H9 (cell line): ENCODE data around the gene XDH. TPM values are rescaled to one million over a fixed set of nuclear protein-coding genes. Genes with fewer than 3 reads are reported as not detected.

ENCODE experiments used
- DNase-seq: peaks from one replicate; pipeline ENCODE4 v3.0.0-alpha.2; 2017
- H2AFZ ChIP-seq: one replicate; pipeline ENCODE4 v1.6.1; 2013; ENCODE audit warnings: mild to moderate bottlenecking, low read length, control low read depth, moderate library complexity
- H2AK5ac ChIP-seq: 2 replicates; pipeline ENCODE4 v1.6.1; 2013; ENCODE audit warnings: low read length, control low read depth, mixed read lengths; ENCODE audit not compliant: insufficient read length
- H2BK120ac ChIP-seq: one replicate; pipeline ENCODE4 v1.6.1; 2013; ENCODE audit warnings: low read depth, mild to moderate bottlenecking, low read length, control low read depth, inconsistent platforms; ENCODE audit not compliant: poor library complexity, severe bottlenecking
- H2BK12ac ChIP-seq: 2 replicates; pipeline ENCODE4 v1.6.1; 2013; ENCODE audit warnings: low read length, control low read depth, mixed read lengths, low read depth; ENCODE audit not compliant: insufficient read length
- H2BK15ac ChIP-seq: 2 replicates; pipeline ENCODE4 v1.6.1; 2013; ENCODE audit warnings: low read depth, low read length, control low read depth
- H2BK20ac ChIP-seq: one replicate; pipeline ENCODE4 v1.6.1; 2013; ENCODE audit warnings: low read depth, mild to moderate bottlenecking, low read length, control low read depth, inconsistent platforms; ENCODE audit not compliant: poor library complexity, severe bottlenecking
- H2BK5ac ChIP-seq: 2 replicates; pipeline ENCODE4 v1.6.1; 2013; ENCODE audit warnings: low read length, control low read depth, mixed read lengths; ENCODE audit not compliant: insufficient read length
- H3K14ac ChIP-seq: 2 replicates; pipeline ENCODE4 v1.6.1; 2013; ENCODE audit warnings: low read length, control low read depth; ENCODE audit not compliant: insufficient read depth
- H3K18ac ChIP-seq: 2 replicates; pipeline ENCODE4 v1.6.1; 2013; ENCODE audit warnings: low read depth, mild to moderate bottlenecking, mixed read lengths, low read length, control low read depth; ENCODE audit not compliant: insufficient read length
- H3K23ac ChIP-seq: 2 replicates; pipeline ENCODE4 v1.6.1; 2013; ENCODE audit warnings: low read length, control low read depth, mixed read lengths, low read depth; ENCODE audit not compliant: insufficient read length
- H3K23me2 ChIP-seq: 2 replicates; pipeline ENCODE4 v1.6.1; 2013; ENCODE audit warnings: low read depth, mild to moderate bottlenecking, mixed read lengths, low read length, control low read depth; ENCODE audit not compliant: insufficient read length, poor library complexity, severe bottlenecking
- H3K27ac ChIP-seq: 2 replicates; pipeline ENCODE4 v1.5.1; 2013; ENCODE audit warnings: low read length, control low read depth, mixed read lengths, low read depth; ENCODE audit not compliant: insufficient read length
- H3K27me3 ChIP-seq: 2 replicates; pipeline ENCODE4 v1.6.1; 2013; ENCODE audit warnings: low read length, control low read depth, inconsistent platforms; ENCODE audit not compliant: insufficient read depth
- H3K4ac ChIP-seq: 2 replicates; pipeline ENCODE4 v1.6.1; 2013; ENCODE audit warnings: low read depth, mild to moderate bottlenecking, control low read depth, inconsistent platforms, low read length, moderate library complexity
- H3K4me1 ChIP-seq: 2 replicates; pipeline ENCODE4 v1.6.1; 2013; ENCODE audit warnings: low read length, control low read depth, inconsistent platforms; ENCODE audit not compliant: insufficient read depth
- H3K4me2 ChIP-seq: 2 replicates; pipeline ENCODE4 v1.6.1; 2013; ENCODE audit warnings: low read length, control low read depth, mixed read lengths; ENCODE audit not compliant: insufficient read length, insufficient read depth
- H3K56ac ChIP-seq: 2 replicates; pipeline ENCODE4 v1.6.1; 2013; ENCODE audit warnings: low read depth, mild to moderate bottlenecking, mixed read lengths, low read length, control low read depth; ENCODE audit not compliant: insufficient read length
- H3K79me1 ChIP-seq: 2 replicates; pipeline ENCODE4 v1.6.1; 2013; ENCODE audit warnings: low read depth, mild to moderate bottlenecking, moderate library complexity, low read length, control low read depth, inconsistent platforms; ENCODE audit not compliant: insufficient read depth, poor library complexity, severe bottlenecking
- H3K79me2 ChIP-seq: 2 replicates; pipeline ENCODE4 v1.6.1; 2013; ENCODE audit warnings: low read length, control low read depth, inconsistent platforms; ENCODE audit not compliant: insufficient read depth
- H3K9ac ChIP-seq: 2 replicates; pipeline ENCODE4 v1.6.1; 2013; ENCODE audit warnings: low read length, control low read depth, mixed read lengths; ENCODE audit not compliant: insufficient read length; ENCODE audit errors: extremely low read depth
- H3K9me3 ChIP-seq: one replicate; pipeline ENCODE4 v1.6.1; 2013; ENCODE audit warnings: low read depth, low read length, inconsistent platforms; ENCODE audit not compliant: control insufficient read depth
- H3T11ph ChIP-seq: one replicate; pipeline ENCODE4 v1.6.1; 2013; ENCODE audit warnings: mild to moderate bottlenecking, low read length, control low read depth, inconsistent platforms
- H4K20me1 ChIP-seq: one replicate; pipeline ENCODE4 v1.6.1; 2013; ENCODE audit not compliant: control insufficient read depth, insufficient read length, insufficient read depth
- H4K5ac ChIP-seq: 2 replicates; pipeline ENCODE4 v1.6.1; 2013; ENCODE audit warnings: low read depth, mild to moderate bottlenecking, mixed read lengths, low read length, control low read depth; ENCODE audit not compliant: insufficient read length
- H4K8ac ChIP-seq: replicated peaks from 2 replicates; pipeline ENCODE4 v1.6.1; 2013; ENCODE audit warnings: low read length, control low read depth, mixed read lengths, low read depth; ENCODE audit not compliant: insufficient read length
- H4K91ac ChIP-seq: 2 replicates; pipeline ENCODE4 v1.6.1; 2013; ENCODE audit warnings: low read depth, mild to moderate bottlenecking, moderate library complexity, mixed read lengths, low read length, control low read depth; ENCODE audit not compliant: insufficient read length
- H3K27ac Mint-ChIP-seq, 3 experiments: 2 replicates in 2 of 3; 3 replicates in 1 of 3; pipeline ENCODE4 v1.8.0; 2020 to 2021; ENCODE audit warnings: mixed read lengths in 3 of 3, mild to moderate bottlenecking in 1 of 3, moderate library complexity in 1 of 3
- H3K27me3 Mint-ChIP-seq: 2 replicates; pipeline ENCODE4 v1.8.0; 2021; ENCODE audit warnings: low read depth, mild to moderate bottlenecking, moderate library complexity, mixed read lengths
- H3K36me3 Mint-ChIP-seq, 3 experiments: 2 replicates in 2 of 3; 3 replicates in 1 of 3; pipeline ENCODE4 v1.8.0; 2020 to 2021; ENCODE audit warnings: low read depth in 3 of 3, mixed read lengths in 3 of 3; ENCODE audit not compliant: insufficient read depth in 1 of 3
- H3K4me1 Mint-ChIP-seq, 2 experiments: 2 replicates each; pipeline ENCODE4 v1.8.0; 2020; ENCODE audit warnings: mixed read lengths in 2 of 2
- H3K4me3 Mint-ChIP-seq, 2 experiments: 2 replicates in 1 of 2; 3 replicates in 1 of 2; pipeline ENCODE4 v1.8.0; 2020 to 2021; ENCODE audit warnings: mild to moderate bottlenecking in 2 of 2, mixed read lengths in 2 of 2, moderate library complexity in 1 of 2
- H3K9me3 Mint-ChIP-seq, 2 experiments: 2 replicates in 1 of 2; 3 replicates in 1 of 2; pipeline ENCODE4 v1.8.0; 2020; ENCODE audit warnings: mild to moderate bottlenecking in 2 of 2, mixed read lengths in 2 of 2, moderate library complexity in 1 of 2
- WGBS: extraction: QIAGEN DNeasy Blood & Tissue Kit; methylation state at CpG from one replicate; pipeline ENCODE4 v1.1.7; 2013; ENCODE audit warnings: missing lambda C conversion rate, low lambda C conversion rate, mixed read lengths; ENCODE audit not compliant: insufficient read length; ENCODE audit errors: extremely low coverage; 5-methylcytosine and 5-hydroxymethylcytosine counted together
- total RNA-seq: library from RNA; stranded (reverse); gene quantifications from 2 replicates; pipeline ENCODE4 v1.2.1, GENCODE V29; 2021
- TF ChIP-seq, protein P1 (sequence below): fragments of 200-600 bp; sonication (generic); conservative IDR thresholded peaks from 3 replicates; pipeline ENCODE4 v1.8.0; 2021; ENCODE audit warnings: antibody characterized with exemption, mild to moderate bottlenecking

Gene XDH
- total RNA-seq, 1 experiment from 2014 or later, result 1.4 TPM

- Histone ChIP-seq H3K23ac (no peak overlapping the region), H4K20me1 (no peaks in the 10 kb centered on the region), H2AK5ac (no peak overlapping the region), H3K79me2 (no peaks in the 10 kb centered on the region), H3K4ac (no peak overlapping the region), H2BK15ac (no peak overlapping the region), H4K8ac (no peak overlapping the region), H3K9me3 (no peaks in the 10 kb centered on the region), H2BK5ac (no peak overlapping the region), H3K56ac (no peak overlapping the region), H3K9ac (no peak overlapping the region), H3K23me2 (no peaks in the 10 kb centered on the region), H2BK12ac (no peak overlapping the region), H3K4me2 (no peak overlapping the region), H2AFZ (no peak overlapping the region), H3K14ac (no peak overlapping the region), H3K27me3 (no peaks in the 10 kb centered on the region), H3T11ph (no peak overlapping the region), H3K18ac (no peak overlapping the region), H2BK20ac (no peak overlapping the region), H4K5ac (no peak overlapping the region), H3K27ac (no peak overlapping the region), H3K79me1 (no peaks in the 10 kb centered on the region), H3K4me1 (no peaks in the 10 kb centered on the region), H2BK120ac (no peak overlapping the region), H4K91ac (no peak overlapping the region)
- TF ChIP-seq, protein P1, sequence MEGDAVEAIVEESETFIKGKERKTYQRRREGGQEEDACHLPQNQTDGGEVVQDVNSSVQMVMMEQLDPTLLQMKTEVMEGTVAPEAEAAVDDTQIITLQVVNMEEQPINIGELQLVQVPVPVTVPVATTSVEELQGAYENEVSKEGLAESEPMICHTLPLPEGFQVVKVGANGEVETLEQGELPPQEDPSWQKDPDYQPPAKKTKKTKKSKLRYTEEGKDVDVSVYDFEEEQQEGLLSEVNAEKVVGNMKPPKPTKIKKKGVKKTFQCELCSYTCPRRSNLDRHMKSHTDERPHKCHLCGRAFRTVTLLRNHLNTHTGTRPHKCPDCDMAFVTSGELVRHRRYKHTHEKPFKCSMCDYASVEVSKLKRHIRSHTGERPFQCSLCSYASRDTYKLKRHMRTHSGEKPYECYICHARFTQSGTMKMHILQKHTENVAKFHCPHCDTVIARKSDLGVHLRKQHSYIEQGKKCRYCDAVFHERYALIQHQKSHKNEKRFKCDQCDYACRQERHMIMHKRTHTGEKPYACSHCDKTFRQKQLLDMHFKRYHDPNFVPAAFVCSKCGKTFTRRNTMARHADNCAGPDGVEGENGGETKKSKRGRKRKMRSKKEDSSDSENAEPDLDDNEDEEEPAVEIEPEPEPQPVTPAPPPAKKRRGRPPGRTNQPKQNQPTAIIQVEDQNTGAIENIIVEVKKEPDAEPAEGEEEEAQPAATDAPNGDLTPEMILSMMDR, result no peak
- no peak overlapping the region for H3K27ac Mint-ChIP-seq
- no CpG with 5 or more reads among the region's 7 CpGs for WGBS
- DNase-seq, result no peak
- no peak overlapping the region for H3K4me3 Mint-ChIP-seq
- no peaks in the 10 kb centered on the region for H3K9me3 Mint-ChIP-seq
- no peaks in the 10 kb centered on the region for H3K27me3 Mint-ChIP-seq
- H3K4me1 Mint-ChIP-seq, result no peaks in the 10 kb centered on the region
- H3K36me3 Mint-ChIP-seq, result no peaks in the 10 kb centered on the region; a peak in 1 of 7 replicates
Measured at GRCh38 chr2:31349160-31349559, 65.4 kb downstream of the XDH start.
